Measurements from ENCODE around the gene MARK3. TPM values are rescaled to one million over a fixed set of nuclear protein-coding genes. Genes with fewer than 3 reads are reported as not detected.
A peak's percentile ranks its signal among the peaks of the same experiment; 100 is the strongest.

Gene MARK3
- total and polyA plus RNA-seq, 2 of the 13 experiments (the other 11 are each of a cell fraction or from before 2014, with no cell fraction given) = 47.7 to 56.6 TPM

DNA sequence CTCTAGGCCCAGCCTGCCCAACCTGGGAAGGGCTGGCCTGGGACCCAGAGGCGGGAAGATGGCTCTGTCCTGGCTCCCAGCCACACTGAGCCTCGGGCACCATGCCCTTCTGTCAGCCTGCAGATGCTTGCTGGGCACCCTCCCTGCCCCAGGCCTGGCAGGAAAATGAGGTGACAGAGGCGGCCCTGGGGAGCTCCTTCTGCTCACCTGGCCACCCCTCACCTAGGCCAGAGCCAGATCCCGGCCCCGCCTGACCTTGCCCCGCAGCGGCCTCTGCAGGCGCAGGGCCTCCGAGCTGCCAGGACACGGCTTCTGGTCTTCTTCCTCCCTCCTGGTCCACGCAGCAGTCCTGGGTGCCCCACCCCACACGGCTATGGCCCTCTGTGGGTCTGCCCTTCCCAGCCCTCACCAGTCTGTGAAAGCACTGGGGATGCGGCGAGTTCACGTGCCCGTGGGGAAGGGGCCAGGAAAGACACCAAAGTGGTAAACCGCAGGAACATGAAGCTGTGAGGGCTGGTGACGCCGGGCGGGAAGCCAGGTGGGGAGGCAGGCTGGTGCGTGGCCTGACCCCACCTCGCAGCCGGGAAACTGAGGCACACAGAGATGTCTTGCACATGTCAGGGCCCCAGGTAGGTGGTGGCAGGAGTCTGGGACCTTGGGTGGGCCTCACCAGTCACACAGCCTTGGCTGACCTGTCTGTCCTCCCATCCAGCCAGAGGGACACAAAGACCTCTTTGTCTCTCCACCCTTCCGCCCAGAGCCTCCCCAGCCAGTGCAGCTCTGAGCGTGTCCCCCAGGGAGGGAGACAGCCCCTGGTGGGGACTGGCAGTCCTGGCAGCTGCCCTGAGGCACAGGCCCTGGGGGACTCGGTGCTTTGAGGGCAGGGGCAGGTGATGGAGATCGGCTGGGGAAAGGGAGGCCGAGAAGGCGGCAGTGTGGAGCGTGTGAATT lies 164.4 kb downstream of the MARK3 start (continued):
- TF ChIP-seq FOXO1 (CRISPR knock-in tag; IDR thresholded peaks at IDR 0.05) (no peak), HMG20B (CRISPR knock-in tag; conservative IDR thresholded peaks at IDR 0.05) (no peak), ZNF550 (CRISPR knock-in tag; IDR thresholded peaks at IDR 0.05; ENCODE audit: borderline replicate concordance) (no peak), KAT2B (IDR thresholded peaks at IDR 0.05; ENCODE audit: borderline replicate concordance, low read depth, low read length) (no peak), ZNF788 (CRISPR knock-in tag; IDR thresholded peaks at IDR 0.05; ENCODE audit: borderline replicate concordance) (no peak), FOXP1 (IDR thresholded peaks at IDR 0.05) (no peak), FOXP1 (CRISPR knock-in tag; IDR thresholded peaks at IDR 0.05) (no peak), SATB2 (CRISPR knock-in tag; IDR thresholded peaks at IDR 0.05) (no peak), ZNF720 (CRISPR knock-in tag; IDR thresholded peaks at IDR 0.05) (no peak), MED1 (CRISPR knock-in tag; IDR thresholded peaks at IDR 0.05) (no peak), ZFP36 (IDR thresholded peaks at IDR 0.05; ENCODE audit: borderline replicate concordance, low read depth, low read length, partially characterized antibody) (no peak), SOX13 (IDR thresholded peaks at IDR 0.05) (no peak), SOX13 (CRISPR knock-in tag; conservative IDR thresholded peaks at IDR 0.05 in 1 of 2, IDR thresholded peaks at IDR 0.05 in 1 of 2) (peak in 1 of 2 experiments; percentile 22; a peak in 1 of 4 replicates), NCOA2 (CRISPR knock-in tag; IDR thresholded peaks at IDR 0.05) (peak; percentile 10; the same call in 1 of the 2 replicates), ZNF274 (CRISPR knock-in tag; IDR thresholded peaks at IDR 0.05) (peak; percentile 73; the same call in 1 of the 2 replicates), EEA1 (CRISPR knock-in tag; IDR thresholded peaks at IDR 0.05; ENCODE audit: borderline replicate concordance) (no peak; the same call in 1 of the 2 replicates), HIVEP1 (CRISPR knock-in tag; IDR thresholded peaks at IDR 0.05) (no peak), ETV6 (CRISPR knock-in tag; conservative IDR thresholded peaks at IDR 0.05) (no peak), ZNF746 (CRISPR knock-in tag; IDR thresholded peaks at IDR 0.05) (no peak), TAF15 (IDR thresholded peaks at IDR 0.05; ENCODE audit: low read depth, low read length, poor library complexity, severe bottlenecking) (no peak), CBX2 (IDR thresholded peaks at IDR 0.05; ENCODE audit: low read depth, low read length) (no peak), CBX2 (CRISPR knock-in tag; IDR thresholded peaks at IDR 0.05; ENCODE audit: low read depth) (no peak)
- TF ChIP-seq, protein P1, sequence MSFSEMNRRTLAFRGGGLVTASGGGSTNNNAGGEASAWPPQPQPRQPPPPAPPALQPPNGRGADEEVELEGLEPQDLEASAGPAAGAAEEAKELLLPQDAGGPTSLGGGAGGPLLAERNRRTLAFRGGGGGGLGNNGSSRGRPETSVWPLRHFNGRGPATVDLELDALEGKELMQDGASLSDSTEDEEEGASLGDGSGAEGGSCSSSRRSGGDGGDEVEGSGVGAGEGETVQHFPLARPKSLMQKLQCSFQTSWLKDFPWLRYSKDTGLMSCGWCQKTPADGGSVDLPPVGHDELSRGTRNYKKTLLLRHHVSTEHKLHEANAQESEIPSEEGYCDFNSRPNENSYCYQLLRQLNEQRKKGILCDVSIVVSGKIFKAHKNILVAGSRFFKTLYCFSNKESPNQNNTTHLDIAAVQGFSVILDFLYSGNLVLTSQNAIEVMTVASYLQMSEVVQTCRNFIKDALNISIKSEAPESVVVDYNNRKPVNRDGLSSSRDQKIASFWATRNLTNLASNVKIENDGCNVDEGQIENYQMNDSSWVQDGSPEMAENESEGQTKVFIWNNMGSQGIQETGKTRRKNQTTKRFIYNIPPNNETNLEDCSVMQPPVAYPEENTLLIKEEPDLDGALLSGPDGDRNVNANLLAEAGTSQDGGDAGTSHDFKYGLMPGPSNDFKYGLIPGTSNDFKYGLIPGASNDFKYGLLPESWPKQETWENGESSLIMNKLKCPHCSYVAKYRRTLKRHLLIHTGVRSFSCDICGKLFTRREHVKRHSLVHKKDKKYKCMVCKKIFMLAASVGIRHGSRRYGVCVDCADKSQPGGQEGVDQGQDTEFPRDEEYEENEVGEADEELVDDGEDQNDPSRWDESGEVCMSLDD (CRISPR knock-in tag; IDR thresholded peaks at IDR 0.05; ENCODE audit: borderline replicate concordance) = no peak
- TF ChIP-seq, protein P2, sequence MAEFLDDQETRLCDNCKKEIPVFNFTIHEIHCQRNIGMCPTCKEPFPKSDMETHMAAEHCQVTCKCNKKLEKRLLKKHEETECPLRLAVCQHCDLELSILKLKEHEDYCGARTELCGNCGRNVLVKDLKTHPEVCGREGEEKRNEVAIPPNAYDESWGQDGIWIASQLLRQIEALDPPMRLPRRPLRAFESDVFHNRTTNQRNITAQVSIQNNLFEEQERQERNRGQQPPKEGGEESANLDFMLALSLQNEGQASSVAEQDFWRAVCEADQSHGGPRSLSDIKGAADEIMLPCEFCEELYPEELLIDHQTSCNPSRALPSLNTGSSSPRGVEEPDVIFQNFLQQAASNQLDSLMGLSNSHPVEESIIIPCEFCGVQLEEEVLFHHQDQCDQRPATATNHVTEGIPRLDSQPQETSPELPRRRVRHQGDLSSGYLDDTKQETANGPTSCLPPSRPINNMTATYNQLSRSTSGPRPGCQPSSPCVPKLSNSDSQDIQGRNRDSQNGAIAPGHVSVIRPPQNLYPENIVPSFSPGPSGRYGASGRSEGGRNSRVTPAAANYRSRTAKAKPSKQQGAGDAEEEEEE (CRISPR knock-in tag; IDR thresholded peaks at IDR 0.05; ENCODE audit: borderline replicate concordance) = no peak
- TF ChIP-seq, protein P3, sequence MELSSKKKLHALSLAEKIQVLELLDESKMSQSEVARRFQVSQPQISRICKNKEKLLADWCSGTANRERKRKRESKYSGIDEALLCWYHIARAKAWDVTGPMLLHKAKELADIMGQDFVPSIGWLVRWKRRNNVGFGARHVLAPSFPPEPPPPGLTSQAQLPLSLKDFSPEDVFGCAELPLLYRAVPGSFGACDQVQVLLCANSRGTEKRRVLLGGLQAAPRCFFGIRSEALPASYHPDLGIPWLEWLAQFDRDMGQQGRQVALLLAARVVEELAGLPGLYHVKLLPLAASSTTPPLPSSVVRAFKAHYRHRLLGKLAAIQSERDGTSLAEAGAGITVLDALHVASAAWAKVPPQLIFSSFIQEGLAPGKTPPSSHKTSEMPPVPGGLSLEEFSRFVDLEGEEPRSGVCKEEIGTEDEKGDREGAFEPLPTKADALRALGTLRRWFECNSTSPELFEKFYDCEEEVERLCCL (CRISPR knock-in tag; IDR thresholded peaks at IDR 0.05; ENCODE audit: borderline replicate concordance) = no peak
